Epithelial cell of esophagus (primary cell): ENCODE results near the gene USP15.

Experiments used
- DNase-seq: peaks from one replicate; pipeline ENCODE4 v3.0.0; 2010; ENCODE audit warnings: low read depth
- H3K4me3 ChIP-seq: 2 replicates; pipeline ENCODE4 v1.5.1; 2011; ENCODE audit warnings: mild to moderate bottlenecking, low read length, control low read depth
- CTCF ChIP-seq: IDR thresholded peaks from 2 replicates; pipeline ENCODE4 v1.5.1; 2011; ENCODE audit warnings: low read depth, mild to moderate bottlenecking, low read length, control low read depth, inconsistent platforms; ENCODE audit not compliant: insufficient read depth; ENCODE audit errors: missing control alignments

USP15 gene

GRCh38 chr12:62261876-62262517 lies 1.8 kb downstream of the USP15 start:
- peak overlapping the region; percentile 97 for H3K4me3 ChIP-seq
- no peak for TF ChIP-seq CTCF

GRCh38 chr12:62263232-62263631 lies 3.0 kb downstream of the USP15 start:
- no peak for DNase-seq
- H3K4me3 ChIP-seq, result no peak overlapping the region
- TF ChIP-seq CTCF, result no peak

More at GRCh38 chr12:62261876-62262517, 1.8 kb downstream of the USP15 start:
- no peak for DNase-seq

- H3K4me3 ChIP-seq, result no peak overlapping the region
- DNase-seq, result no peak
- no peak for TF ChIP-seq CTCF
These were observed 3.8 kb downstream of the USP15 start for GRCh38 chr12:62263966-62264365.

- no peak for TF ChIP-seq CTCF
- DNase-seq, result no peak
These were observed 4.5 kb downstream of the USP15 start for GRCh38 chr12:62264706-62265105.

GRCh38 chr12:62265511-62265910 lies 5.3 kb downstream of the USP15 start:
- no peak for DNase-seq
- TF ChIP-seq CTCF, result no peak
- H3K4me3 ChIP-seq, result no peak overlapping the region

More at GRCh38 chr12:62264706-62265105, 4.5 kb downstream of the USP15 start:
- H3K4me3 ChIP-seq, result no peak overlapping the region

- DNase-seq, result no peak
- no peak overlapping the region for H3K4me3 ChIP-seq
- TF ChIP-seq CTCF, result no peak
These were observed 6.8 kb downstream of the USP15 start for GRCh38 chr12:62267026-62267425.

- TF ChIP-seq CTCF, result no peak
- no peak overlapping the region for H3K4me3 ChIP-seq
- no peak for DNase-seq
These were observed 7.3 kb downstream of the USP15 start for GRCh38 chr12:62267480-62267879.
